GM10266 (cell line): ENCODE results near the gene SEMA5B.

Experiments
- DNase-seq: peaks from one replicate; pipeline ENCODE4 v3.0.0; 2012; ENCODE audit errors: extremely low spot score
- CTCF ChIP-seq: IDR thresholded peaks from 2 replicates; pipeline ENCODE4 v1.5.1; 2012; ENCODE audit warnings: mild to moderate bottlenecking, low read depth; ENCODE audit not compliant: control insufficient read depth, insufficient read depth; ENCODE audit errors: missing control alignments

Gene SEMA5B

GRCh38 chr3:122964811-122965210 is 62.8 kb downstream of the SEMA5B start:
- DNase-seq, result no peak
- TF ChIP-seq CTCF, result no peak

DNA sequence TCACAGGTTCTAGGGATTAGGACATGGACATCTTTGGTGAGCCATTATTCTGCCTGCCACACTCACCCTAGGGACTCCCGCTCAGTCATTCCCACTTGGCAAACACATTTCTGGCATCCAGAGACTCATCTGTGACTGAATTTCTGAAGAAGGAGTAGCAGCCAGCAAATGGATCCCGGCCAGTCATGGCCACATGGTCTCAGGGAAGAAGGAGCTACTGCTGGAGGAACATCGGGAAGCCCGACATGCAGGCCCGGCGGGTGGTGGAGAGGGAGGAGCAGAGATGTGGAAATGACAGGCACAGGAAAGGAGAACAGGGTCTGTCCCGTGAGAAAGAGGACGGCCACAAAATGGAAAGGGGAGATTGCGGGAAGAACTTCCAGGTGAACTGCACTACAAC is 65.4 kb downstream of the SEMA5B start:
- no peak for TF ChIP-seq CTCF

GRCh38 chr3:122961146-122961545 is 66.4 kb downstream of the SEMA5B start:
- no peak for DNase-seq
- TF ChIP-seq CTCF, result no peak

More for the DNA sequence above, 65.4 kb downstream of the SEMA5B start:
- DNase-seq, result no peak

- DNase-seq, result no peak
- no peak for TF ChIP-seq CTCF
Observed at GRCh38 chr3:122960652-122961051, 66.9 kb downstream of the SEMA5B start.

- DNase-seq, result no peak
- TF ChIP-seq CTCF, result no peak
Observed at GRCh38 chr3:122959339-122959738, 68.2 kb downstream of the SEMA5B start.

- no peak for TF ChIP-seq CTCF
- no peak for DNase-seq
Observed at GRCh38 chr3:122957707-122958689, 69.6 kb downstream of the SEMA5B start.
